Upper lobe of left lung (tissue), 4 donors: ENCODE measurements around the gene RNF40.

Experiments
- CTCF ChIP-seq, 6 experiments: fragments of 450-650 bp in 4 of 6; fragments of 200-600 bp in 2 of 6; sonication (generic) in 2 of 6; IDR thresholded peaks; one replicate each; pipeline ENCODE4 v1.5.1; 2016 to 2019; ENCODE audit warnings: antibody characterized with exemption in 6 of 6
- POLR2A ChIP-seq, 4 donors: fragments of 450-650 bp; IDR thresholded peaks; one replicate each; pipeline ENCODE4 v1.5.1; 2016 to 2017; ENCODE audit warnings: antibody characterized with exemption in 4 of 4, mild to moderate bottlenecking in 2 of 4

GRCh38 chr16:30761928-30762902 lies at the start of gene RNF40, which contains the start of gene CFAP119:
- TF ChIP-seq CTCF (IDR thresholded peaks at IDR 0.05) (peak in 4 of 6 experiments; percentile 16 to 35 (median 26)), POLR2A (IDR thresholded peaks at IDR 0.05) (peak; percentile 12 to 89 (median 69))
